GM10266 (cell line): ENCODE results near the gene ATXN7L1.
"Not testable (repeated sequence)": the region's sequence is repeated elsewhere in the genome, so short reads cannot be mapped to it uniquely, and the experiment has no call there.

ENCODE experiments used
- DNase-seq: peaks from one replicate; pipeline ENCODE4 v3.0.0; 2012; ENCODE audit errors: extremely low spot score
- TF ChIP-seq, protein P1 (sequence below): IDR thresholded peaks from 2 replicates; pipeline ENCODE4 v1.5.1; 2012; ENCODE audit warnings: mild to moderate bottlenecking, low read depth; ENCODE audit not compliant: control insufficient read depth, insufficient read depth; ENCODE audit errors: missing control alignments

Gene ATXN7L1

GRCh38 chr7:105697753-105698152 is 178.6 kb downstream of the ATXN7L1 start:
- TF ChIP-seq, protein P1, sequence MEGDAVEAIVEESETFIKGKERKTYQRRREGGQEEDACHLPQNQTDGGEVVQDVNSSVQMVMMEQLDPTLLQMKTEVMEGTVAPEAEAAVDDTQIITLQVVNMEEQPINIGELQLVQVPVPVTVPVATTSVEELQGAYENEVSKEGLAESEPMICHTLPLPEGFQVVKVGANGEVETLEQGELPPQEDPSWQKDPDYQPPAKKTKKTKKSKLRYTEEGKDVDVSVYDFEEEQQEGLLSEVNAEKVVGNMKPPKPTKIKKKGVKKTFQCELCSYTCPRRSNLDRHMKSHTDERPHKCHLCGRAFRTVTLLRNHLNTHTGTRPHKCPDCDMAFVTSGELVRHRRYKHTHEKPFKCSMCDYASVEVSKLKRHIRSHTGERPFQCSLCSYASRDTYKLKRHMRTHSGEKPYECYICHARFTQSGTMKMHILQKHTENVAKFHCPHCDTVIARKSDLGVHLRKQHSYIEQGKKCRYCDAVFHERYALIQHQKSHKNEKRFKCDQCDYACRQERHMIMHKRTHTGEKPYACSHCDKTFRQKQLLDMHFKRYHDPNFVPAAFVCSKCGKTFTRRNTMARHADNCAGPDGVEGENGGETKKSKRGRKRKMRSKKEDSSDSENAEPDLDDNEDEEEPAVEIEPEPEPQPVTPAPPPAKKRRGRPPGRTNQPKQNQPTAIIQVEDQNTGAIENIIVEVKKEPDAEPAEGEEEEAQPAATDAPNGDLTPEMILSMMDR, result no peak

DNA sequence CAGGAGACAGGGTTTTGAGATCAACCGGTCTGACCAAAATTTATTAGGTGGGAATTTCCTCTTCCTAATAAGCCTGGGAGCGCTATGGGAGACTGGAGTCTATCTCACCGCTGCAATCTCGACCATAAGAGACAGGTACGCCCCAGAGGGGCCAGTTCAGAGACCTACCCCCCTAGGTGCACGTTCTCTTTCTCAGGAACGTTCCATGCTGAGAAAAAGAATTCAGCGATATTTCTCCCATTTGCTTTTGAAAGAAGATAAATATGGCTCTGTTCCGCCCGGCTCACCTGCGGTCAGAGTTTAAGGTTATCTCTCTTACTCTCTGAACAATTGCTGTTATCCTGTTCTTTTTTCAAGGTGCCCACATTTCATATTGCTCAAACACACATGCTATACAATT is 179.2 kb downstream of the ATXN7L1 start:
- DNase-seq, result not testable (repeated sequence)

More at GRCh38 chr7:105697753-105698152, 178.6 kb downstream of the ATXN7L1 start:
- DNase-seq, result no peak

DNA sequence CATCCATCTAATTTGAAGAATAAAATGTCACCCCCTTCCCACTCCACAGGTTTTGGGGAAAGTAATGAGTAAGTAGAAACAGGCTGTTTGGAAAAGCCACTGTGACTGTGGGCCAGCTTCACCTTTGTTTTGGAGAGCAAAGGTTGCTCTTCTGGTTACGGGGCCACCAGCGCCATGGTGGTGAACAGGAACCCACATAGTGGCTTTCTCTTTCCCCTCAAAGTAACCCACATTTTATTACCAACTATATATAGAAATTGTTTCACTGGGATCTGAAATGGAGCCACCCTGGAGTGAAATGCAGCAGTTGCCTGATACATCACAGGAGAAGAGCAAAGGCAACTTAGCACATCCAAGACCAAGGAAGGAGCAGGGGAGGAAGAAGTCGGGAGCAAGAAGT is 182.8 kb downstream of the ATXN7L1 start:
- no peak for DNase-seq

GRCh38 chr7:105691680-105692564 is 184.5 kb downstream of the ATXN7L1 start:
- no peak for DNase-seq
- TF ChIP-seq, protein P1, result no peak

More for the DNA sequence above, 182.8 kb downstream of the ATXN7L1 start:
- TF ChIP-seq, protein P1, result no peak

DNA sequence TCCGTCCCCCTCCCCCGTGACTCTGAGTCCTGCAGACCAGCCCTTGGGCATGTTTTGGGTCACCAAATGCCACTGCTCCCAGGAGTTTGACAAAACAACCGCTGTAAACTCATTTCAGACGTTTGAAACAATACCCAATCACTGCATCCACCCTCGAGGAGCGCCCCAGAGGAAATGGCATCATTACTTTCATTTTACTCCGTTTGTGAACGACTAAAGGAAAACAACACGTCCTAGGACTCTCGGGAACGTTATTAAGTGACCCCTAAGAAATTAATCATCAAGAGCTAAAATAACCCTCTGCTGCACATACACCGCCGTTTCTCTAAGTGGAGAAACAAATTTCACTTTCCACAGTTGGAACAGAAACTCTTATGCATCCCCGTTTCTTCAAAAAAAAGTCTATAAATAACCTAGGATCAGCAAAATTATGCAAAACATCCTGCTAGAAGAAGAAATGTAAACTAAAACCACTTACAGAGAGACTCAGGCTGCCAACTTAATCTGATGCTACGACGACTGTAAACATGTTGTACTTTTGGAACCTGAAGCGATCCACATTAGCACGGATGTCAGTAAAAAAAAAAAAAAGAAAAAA is 185.2 kb downstream of the ATXN7L1 start:
- TF ChIP-seq, protein P1, result no peak
- DNase-seq, result peak; percentile 34

GRCh38 chr7:105690325-105690945 is 186.0 kb downstream of the ATXN7L1 start:
- TF ChIP-seq, protein P1, result no peak
- DNase-seq, result no peak

GRCh38 chr7:105689067-105689819 is 187.2 kb downstream of the ATXN7L1 start:
- TF ChIP-seq, protein P1, result no peak
- no peak for DNase-seq
